ENCODE measurements around the gene NMB.

- TF ChIP-seq POLR2A (IDR thresholded peaks at IDR 0.05; ENCODE audit: low read depth, low read length) (no peak), TAF1 (IDR thresholded peaks at IDR 0.05; ENCODE audit: borderline replicate concordance, low read depth, low read length) (no peak)
Measured at GRCh38 chr15:84669726-84670125, 11.7 kb upstream of the NMB start.
